GM21529 (cell line): ENCODE data around the gene NVL.
A peak's percentile ranks its signal among the peaks of the same experiment; 100 is the strongest.

Source experiments
- ATAC-seq: cut with Tn5 transposase; IDR thresholded peaks from one replicate; pipeline ENCODE4 v1.9.1; 2021; ENCODE audit not compliant: unreplicated experiment

NVL gene

GRCh38 chr1:224287714-224288113 is 42.3 kb downstream of the NVL start:
- no peak for ATAC-seq

GRCh38 chr1:224282140-224282539 is 47.8 kb downstream of the NVL start:
- ATAC-seq: no peak

GRCh38 chr1:224276771-224277487 is 53.0 kb downstream of the NVL start:
- ATAC-seq: no peak

- no peak for ATAC-seq
Observed at GRCh38 chr1:224274970-224275626, 54.9 kb downstream of the NVL start.

- ATAC-seq: no peak
Observed at GRCh38 chr1:224273641-224274040, 56.3 kb downstream of the NVL start.

GRCh38 chr1:224271106-224271505 is 58.9 kb downstream of the NVL start:
- ATAC-seq: no peak

- ATAC-seq: no peak
Observed at GRCh38 chr1:224267925-224268324, 62.0 kb downstream of the NVL start.

- ATAC-seq: peak; percentile 41
Observed at GRCh38 chr1:224266915-224267856, 62.8 kb downstream of the NVL start.

GRCh38 chr1:224266105-224266914 is 63.7 kb downstream of the NVL start:
- peak; percentile 83 for ATAC-seq

GRCh38 chr1:224264321-224264720 is 65.7 kb downstream of the NVL start:
- ATAC-seq: no peak

- no peak for ATAC-seq
Observed at GRCh38 chr1:224262373-224263054, 67.5 kb downstream of the NVL start.

- no peak for ATAC-seq
Observed at GRCh38 chr1:224259986-224260385, 70.0 kb downstream of the NVL start.

GRCh38 chr1:224258351-224258750 is 71.6 kb downstream of the NVL start:
- no peak for ATAC-seq

GRCh38 chr1:224256640-224257039 is 73.3 kb downstream of the NVL start:
- ATAC-seq: no peak

- no peak for ATAC-seq
Observed at GRCh38 chr1:224253721-224254120, 76.3 kb downstream of the NVL start.

GRCh38 chr1:224252479-224252878 is 77.5 kb downstream of the NVL start:
- ATAC-seq: no peak

GRCh38 chr1:224251741-224252146 is 78.2 kb downstream of the NVL start:
- no peak for ATAC-seq

- peak; percentile 53 for ATAC-seq
Observed at GRCh38 chr1:224245188-224245587, 84.8 kb downstream of the NVL start.

GRCh38 chr1:224238756-224239155 is 91.2 kb downstream of the NVL start:
- no peak for ATAC-seq

GRCh38 chr1:224238212-224238611 is 91.8 kb downstream of the NVL start:
- no peak for ATAC-seq
